ENCODE results near the gene NAV3.

NAV3 gene

DNA sequence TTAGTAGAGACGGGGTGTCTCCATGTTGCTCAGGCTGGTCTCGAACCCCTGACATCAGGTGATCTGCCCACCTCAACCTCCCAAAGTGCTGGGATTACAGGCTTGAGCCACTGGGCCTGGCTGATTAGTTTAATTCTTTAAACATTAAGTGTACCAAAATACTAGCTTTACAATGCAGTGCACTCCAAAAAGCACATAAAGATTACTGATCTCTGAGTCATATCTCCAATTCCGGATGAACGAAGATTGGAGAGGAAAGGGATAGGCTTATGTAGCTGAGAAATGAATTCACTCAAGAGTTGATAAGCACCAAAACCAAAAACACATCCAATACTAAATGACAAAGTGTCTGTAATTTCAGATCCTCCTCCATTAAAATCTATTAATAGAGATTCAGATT lies 15.1 kb downstream of the NAV3 start:
- DNase-seq: no peak

DNA sequence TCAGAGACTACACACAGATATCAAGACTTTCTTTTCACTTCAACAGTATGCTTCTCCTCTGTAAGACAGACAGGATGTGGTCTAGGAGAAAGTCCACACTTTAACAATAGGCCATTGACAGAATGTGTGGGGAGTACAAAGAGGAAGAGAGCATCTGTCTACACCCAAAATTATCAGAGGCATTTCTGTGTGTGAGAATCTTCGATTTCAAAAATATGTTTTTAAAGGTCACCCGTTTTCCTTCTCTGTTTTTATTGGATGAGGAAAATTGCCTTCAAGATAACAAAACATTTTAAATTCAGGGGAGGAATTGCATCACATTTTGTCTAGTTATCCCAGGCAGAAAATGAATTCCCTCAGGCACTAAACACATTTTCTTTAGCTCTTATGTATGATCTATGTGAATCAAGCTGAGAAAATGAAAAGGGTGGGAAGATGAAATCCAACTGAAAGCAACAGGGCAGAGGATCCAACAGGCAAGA lies 16.4 kb downstream of the NAV3 start:
- DNase-seq: no peak

DNA sequence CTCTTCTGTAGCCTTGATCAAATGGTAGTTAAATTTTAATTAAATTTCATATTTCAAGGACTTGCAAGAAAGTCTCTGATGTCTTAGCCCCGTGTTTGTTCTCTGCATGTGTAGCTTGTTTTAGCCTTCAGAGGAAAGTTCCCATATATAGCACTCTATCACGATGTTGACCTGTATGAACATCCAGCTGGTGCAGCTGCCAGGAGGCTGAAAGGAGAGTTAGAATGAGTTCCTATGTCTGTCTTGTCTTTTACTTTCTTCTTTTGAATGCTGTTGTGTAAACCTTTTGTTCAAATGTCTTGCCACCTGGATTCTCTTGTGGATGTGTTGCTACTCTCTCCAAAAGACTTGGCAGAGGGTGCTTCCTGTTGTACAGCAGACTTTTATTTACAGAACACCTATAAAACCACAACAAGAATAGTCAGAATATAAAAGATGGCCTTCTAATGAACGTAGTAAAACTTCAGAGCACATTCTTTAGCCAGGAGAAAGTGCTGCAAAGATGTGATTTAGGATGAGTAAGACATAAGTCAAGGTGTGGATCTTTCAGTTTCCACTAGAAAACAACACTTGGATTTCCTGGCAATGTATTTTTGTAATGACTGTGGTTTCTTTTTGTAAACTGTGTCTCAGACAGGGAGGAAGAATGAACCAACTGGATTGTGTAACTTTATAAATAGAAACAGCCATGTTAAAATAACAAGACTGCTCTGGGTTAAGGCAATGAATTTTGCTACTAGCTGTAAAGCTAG lies 17.2 kb downstream of the NAV3 start:
- DNase-seq: no peak

DNA sequence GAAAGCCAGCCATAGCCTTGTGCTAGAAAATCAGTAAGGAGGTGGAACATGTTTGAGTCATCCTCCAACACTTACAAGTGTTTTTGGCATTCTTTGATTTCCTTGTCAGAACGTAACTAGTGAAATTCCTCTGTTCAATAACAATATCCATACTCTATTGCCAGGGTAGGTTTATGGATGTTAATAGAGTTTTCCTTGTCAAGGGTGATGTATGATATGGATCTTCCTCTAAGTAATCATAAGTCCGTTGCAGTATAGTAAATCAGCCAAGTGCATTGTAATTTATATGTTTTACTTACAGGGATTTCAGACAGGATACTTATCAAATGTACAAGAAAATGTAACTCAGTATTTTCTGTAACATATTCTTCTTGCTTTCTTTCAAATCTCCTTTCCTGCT lies 19.4 kb downstream of the NAV3 start:
- DNase-seq: no peak

DNA sequence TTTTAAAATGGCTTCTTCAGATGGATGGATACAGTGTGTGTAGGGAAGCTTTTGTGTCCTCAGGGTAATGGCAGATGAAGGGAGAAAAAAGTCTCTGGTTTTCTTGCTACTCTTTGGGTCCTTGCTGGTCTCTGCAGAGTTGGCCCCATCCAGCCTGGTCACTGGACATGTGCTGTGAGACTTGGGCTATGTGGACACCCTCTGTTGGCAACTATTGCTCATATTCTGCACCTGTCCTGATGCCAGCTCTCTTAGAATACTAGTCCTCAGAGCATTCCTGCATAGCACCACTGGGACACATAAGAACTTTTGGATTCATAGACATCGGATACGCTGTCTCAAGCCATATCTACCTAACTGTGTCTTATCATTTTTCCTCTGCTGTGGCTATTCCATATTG lies 20.0 kb downstream of the NAV3 start:
- DNase-seq: no peak

DNA sequence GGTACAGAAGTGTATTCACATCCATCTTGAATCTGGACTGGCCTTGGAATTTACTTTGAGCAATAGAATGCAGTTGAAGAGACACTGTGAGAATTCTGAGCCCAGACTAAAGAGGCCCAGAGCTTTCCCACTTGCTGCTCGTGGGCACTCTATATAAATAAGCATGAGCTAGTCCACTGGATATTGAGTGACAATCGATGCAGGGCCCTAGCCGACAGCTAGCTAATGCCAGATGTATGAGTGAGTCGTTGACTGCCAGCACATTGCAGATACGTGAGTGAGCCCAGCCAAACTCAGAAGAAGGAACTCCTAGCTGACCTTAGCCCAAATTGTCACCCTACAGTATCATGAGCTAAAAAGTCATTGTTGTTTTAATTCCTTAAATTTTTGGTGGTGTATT lies 24.9 kb downstream of the NAV3 start:
- no peak for DNase-seq

DNA sequence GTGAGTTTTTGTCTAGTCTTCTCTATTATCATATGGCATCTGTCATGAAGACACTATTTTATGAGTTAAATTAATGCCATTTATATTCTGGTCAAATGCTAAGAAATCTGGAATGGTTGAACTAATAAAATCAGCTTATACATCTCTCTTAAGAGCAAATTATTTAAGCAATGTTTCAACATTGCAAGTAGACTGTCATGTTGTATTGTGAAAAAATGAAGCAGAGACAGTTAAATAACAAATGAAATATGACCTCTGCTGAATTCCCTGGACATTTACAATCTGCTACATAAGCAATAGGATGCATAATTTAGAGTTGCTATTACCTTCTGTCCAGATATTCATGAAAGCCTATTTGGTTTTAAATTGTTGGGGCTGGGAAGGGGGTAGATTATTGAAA lies 30.6 kb downstream of the NAV3 start:
- no peak for DNase-seq

DNA sequence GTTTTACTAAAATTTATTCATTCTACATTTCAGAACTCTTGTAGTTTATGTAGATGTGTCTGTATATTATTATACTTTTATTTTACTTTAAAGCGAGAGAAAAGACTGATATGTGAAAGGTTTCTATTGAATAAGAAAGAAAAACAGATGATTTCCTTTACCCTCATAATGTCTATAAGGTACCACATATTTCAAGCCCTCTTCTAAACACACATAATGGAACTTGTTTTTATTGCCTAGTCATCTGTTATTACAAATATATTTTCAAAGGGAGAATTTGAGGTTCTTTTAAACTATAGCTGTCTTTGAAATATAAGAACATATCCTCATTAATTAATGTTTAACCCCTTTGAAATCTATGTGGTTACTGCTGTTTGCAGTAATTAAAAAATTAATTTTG lies 34.5 kb downstream of the NAV3 start:
- DNase-seq: no peak

DNA sequence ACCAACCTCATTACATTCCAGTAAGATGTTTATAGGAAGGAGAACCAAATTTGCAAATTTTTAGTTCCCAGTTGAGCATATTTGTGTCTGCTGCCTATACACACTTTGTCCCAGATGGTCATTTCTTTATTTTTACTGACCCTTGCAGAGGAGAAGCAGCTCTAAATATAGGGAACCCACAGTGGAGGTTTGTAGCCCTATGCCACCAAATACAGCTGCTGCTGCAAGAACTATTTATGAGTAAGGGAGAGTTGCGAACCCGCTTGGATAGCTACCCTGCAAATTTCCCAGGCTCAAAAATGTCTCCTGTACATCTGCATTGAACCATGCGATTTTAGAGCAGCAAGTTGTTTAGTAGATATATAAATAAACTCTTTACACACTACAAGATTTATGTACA lies 48.2 kb downstream of the NAV3 start:
- no peak for DNase-seq

DNA sequence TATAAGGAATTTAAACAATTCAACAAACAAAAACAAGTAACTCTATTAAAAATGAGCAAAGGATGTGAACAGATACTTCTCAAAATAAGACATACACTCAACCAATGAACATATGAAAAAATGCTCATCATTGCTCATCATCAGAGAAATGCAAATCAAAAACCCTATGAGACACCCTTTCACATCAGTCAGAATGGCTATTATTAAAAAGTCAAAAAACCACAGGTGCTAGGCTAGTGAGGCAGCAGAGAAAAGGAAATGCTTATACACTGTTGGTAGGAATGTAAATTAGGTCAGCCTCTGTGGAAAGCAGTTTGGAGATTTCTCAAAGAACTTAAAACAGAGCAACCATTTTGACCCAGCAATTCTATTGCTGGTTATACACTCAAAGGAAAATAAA lies 52.0 kb downstream of the NAV3 start:
- no peak for DNase-seq

DNA sequence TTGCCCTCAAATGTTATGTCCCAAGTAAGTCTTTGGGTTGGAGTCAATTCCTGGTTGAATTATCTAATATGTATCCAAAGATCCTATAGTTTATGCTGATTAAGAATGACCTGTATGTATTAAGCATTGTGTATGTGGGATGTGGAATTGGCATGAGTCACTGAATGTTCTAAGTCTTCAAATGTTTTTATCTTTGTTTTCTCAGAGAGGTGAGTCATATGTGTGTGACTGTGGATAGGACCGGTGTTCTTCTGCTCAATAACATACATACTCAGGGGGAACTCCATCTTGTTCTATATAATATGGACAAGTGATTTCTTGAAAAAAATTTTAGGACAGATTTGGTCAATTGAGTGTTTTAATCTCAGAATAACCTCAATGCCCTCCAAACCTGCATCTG lies 57.9 kb downstream of the NAV3 start:
- no peak for DNase-seq

DNA sequence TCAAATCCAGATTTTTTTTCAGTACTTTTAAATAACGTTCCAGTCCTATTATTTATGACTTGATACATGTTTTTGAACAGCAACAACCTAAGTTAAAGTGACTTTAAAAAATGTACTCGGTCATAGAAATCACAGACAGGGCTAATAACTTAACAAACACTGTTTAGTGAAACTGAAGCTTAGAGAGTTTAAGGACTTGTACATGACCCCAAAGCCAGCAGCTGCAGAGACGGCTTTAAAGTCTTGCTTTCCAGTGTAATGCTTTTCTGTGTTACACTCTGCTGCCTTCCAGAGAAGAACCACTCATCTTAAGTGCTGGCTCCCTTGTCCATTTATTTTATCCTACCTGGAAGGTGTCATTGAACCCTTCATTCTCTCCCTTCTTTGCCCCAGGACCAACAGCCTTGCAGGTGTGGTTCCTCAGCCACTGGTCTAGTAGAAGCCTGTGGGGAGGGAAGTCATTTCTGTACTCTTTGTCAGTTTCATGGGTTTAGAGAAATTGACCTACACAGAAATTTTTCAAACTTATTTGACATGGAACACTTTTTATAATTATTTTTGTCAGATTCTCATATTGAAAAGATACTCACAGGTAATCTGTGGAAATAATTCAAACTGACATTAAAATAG lies 60.9 kb downstream of the NAV3 start:
- no peak for DNase-seq

DNA sequence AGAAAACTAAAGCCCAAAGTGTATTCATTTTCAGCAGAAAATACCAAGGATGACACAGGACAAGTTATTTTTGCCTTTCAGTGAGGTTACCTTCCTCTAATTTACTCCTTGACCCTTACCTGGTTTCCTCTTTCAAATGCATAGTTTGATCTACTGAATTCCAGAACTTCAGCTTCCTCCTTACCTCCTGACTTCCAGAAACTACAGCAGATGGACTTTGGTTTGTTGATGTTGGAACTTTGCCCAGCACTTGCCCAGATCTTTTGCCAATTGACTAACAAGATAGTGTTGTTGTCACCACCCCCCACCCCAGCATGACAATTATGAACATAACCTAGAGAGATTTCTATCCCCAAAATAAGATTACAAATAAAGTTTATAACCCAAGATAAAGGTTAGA lies 63.2 kb downstream of the NAV3 start:
- DNase-seq: no peak

DNA sequence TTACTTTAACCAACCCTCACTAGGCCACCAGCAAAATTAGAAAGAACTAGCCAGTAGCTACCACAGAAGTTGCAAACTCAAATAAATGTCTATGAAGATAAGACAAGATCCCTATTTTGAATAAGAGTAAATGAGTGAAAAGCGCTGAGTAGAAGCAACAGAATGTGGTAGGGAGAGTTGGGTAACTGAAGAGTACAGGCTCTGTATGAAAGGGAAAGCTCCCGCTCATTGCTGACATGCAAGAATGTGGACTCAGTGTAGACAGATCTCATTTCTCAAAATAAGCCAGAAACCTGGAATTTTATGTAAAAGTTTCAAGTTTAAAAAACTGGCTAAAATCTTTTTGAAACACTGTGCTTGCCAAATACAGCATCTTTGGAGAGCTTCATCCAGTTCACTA lies 63.9 kb downstream of the NAV3 start:
- DNase-seq: no peak

DNA sequence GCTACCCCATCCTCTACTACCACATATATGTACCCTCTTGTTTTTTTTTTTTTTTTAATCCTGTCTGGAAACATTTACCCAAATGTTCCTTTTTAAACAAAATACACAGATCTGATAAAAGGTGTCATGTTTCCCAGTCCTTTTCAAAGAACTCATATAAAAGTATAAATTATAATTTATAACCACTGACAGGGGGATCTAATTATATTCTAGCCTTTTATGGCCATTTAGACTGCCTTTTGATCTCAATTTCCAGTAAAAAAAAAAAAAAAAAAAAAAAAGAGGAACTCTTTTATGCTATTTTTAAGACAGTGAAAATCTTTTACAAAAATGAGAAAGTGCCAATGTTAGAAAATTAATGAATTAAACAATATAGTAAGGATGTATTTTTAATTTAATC lies 65.0 kb downstream of the NAV3 start:
- DNase-seq: no peak

DNA sequence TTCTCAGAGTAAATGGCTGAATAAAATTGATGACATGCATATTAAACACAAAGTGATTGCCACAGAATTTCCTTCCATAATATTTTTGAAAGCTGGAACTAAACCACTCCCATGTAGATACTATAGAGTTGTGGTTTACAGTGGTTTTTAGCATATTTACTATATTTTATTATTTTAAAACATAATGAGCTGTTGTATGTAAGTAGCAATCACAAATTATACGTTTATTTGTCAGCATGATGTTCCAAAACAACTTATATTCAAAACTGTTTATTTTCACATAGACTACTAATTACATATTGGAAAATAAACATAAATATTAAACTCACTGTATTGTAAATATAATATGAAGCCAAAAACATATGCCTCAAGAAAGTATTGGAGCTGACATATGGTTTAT lies 77.2 kb downstream of the NAV3 start:
- DNase-seq: no peak

DNA sequence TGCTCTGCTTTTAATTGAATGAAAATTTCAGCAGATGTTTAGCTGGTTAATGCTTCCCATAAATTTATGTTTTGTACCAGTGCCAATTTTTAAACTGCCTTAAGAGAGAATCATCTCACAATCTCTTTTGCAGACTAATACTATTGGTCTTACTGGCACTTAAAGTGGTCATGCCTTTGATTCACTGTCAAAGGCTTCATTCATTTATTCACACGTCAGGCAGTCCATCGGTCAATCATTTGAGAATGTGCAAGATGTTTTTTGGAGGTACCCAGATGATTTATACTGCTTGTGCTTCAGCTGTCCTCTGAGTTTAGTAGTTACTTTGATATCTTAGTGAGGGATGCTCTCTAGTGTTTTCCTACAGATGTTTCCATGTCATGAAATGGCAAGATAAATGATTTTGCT lies 83.4 kb downstream of the NAV3 start:
- DNase-seq: no peak

DNA sequence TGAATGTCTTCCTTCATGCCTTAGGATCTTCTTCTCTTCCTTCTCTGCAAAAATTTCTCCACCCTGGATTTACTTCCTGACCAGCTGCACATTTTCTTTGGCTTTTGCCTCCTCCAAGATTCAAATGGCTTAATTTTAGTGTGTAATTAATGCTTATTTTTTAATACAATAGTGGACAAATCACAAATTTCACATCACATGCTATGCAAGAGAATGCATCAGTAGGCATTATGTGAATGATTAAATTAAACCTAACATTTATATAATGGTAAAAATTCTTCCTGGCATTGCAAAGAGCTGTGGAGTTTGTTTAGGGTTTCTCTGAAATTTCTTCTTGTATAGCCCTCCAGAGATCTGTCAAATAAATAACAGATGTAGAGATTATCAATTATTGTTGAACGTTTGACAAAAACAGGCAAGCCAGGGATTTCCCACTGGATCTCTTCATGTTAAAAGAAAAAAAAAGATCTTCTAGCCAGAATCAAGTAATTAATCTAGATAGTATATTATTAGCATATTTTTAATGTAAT lies 84.4 kb downstream of the NAV3 start:
- no peak for DNase-seq

DNA sequence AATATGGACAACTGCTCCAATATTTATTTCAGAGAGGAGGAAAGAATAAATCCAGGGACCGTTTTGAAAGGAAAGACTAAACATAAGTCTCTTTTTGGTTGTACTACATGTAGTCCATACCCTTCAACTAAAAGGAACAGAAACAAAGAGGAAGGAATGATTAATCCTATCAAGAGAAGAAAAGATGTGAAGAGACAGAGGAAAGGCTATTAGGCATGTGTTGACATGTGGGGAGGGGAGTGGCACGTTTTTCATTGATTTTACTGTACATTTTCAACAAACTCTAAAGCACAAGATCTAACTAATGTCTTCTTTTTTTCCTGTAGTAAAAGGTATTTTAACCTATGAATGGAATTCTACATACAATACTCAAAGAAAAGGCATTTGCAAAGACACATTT lies 85.6 kb downstream of the NAV3 start:
- DNase-seq: no peak

DNA sequence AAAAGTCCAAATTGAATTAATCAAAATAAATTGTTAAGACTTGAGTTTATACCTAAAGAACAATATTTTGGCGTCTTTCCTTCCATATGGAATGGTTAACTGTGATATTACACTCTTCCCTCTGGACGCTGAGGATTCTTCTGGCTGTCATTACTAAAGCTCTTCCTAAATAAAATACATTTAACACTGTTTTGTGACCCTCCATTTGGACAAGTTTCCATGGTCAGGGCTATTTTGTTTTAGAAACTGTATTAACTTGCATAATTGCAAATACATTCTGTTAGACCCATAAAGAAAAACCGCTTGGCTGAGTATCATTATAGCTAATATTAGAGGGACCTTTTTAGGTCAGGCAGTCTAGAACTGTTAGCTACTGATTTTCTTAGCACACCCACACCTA lies 87.4 kb downstream of the NAV3 start:
- no peak for DNase-seq

DNA sequence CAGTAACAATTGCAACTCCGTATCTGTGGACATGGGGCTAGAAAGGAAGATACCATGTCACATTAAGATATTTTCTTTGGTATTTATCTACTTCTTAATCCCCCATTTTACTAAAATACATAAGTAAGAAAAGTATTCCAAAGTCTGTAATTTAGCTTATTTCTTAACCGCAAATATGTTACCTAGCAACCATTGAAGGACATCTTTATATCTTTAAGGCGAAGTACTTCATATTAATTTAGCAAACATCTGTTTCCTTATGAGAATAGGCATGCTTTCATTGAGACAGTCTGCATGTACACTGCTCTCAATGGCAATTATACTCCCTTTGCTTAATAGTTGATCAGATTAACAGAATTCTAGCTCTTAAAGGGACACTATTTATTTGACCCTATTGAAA lies 88.8 kb downstream of the NAV3 start:
- no peak for DNase-seq

DNA sequence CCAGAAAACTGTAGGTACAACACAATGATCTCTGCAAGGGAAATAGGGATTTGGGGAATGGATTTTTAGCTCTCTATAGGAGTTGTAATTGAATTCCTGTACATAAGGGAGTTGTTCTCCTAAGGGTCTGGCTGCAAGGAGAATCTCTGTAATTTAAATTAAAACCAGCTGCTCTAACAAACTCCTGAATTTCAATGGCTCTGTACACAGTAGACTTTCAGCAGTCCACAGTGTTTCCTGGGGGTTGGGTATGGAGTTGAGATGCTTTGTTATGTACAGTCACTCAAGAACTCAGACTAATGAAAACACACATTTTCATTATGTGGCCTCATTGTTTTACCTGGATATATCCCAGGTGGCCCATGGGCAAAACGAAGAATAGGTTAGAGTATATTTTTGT lies 93.2 kb downstream of the NAV3 start:
- no peak for DNase-seq

DNA sequence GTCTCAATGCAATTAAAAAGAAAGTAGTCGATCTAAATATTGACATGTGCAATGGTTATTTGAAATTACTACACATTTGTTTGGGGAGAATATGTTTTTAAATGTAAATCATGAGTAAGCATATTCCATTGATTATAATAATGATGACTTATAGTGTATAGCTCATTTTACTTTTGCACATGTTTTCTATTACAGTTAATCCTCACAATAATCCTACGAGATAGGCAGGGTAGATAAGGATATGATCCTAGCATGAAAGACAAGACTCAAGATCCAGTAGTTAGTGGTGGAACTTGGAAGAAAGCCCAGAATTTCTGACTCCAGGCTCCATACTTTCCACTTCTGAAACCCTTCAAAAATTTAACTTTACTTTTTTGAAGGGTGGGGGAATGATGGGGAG lies 94.0 kb downstream of the NAV3 start:
- no peak for DNase-seq

DNA sequence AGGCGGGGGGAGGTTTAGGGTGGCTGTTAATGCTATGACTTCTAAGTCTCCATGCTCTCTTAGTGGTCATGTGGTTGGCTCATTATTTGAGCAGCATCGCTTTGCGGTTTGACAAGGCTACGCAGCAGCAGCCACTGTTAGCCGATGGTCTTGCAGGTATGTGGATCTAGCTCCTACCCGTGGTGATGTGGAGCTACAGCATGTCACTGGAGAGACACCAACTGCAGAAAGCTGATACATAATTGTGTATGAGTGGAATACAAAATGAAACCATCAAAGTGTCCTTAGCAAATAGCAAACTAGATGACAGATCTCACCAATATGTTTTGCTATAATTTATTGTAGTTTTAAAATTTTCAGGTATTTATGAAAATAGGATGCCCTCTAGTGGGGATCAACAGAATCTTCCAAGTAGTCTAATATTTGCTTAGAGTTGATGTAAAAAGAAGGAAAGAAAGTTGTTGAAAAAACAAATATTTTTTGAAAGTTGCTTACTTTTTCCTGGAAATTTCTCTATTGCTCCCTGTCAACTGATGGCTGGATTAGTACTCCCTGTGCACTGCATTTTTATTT lies 94.9 kb downstream of the NAV3 start:
- no peak for DNase-seq

All from activated CD8-positive, alpha-beta memory T cell treated with anti-CD3 and anti-CD28 coated beads, Interleukin-2, amount 50 U/mL, for 4 hours (primary cell).